ENCODE results near the gene TYW3.
"Not testable (repeated sequence)": the region's sequence is repeated elsewhere in the genome, so short reads cannot be mapped to it uniquely, and the experiment has no call there.

- TF ChIP-seq CTCF (conservative IDR thresholded peaks at IDR 0.05; ENCODE audit: low read length); EZH2phosphoT487 (IDR thresholded peaks at IDR 0.05; ENCODE audit: borderline replicate concordance, low read depth, low read length): not testable (repeated sequence)
These were observed 12.3 kb downstream of the TYW3 start for GRCh38 chr1:74745247-74745646.

All from OCI-LY7 (cell line).